Neutrophil (primary cell): Measurements from ENCODE around the gene WNT2B.

ENCODE experiments used
- H3K27ac ChIP-seq: fragments of 200-600 bp; sonication (generic); 2 replicates; pipeline ENCODE4 v1.5.1; 2016; ENCODE audit warnings: mild to moderate bottlenecking, moderate library complexity
- H3K27me3 ChIP-seq: fragments of 200-600 bp; sonication (generic); 2 replicates; pipeline ENCODE4 v1.6.0; 2016; ENCODE audit warnings: mild to moderate bottlenecking
- H3K36me3 ChIP-seq: fragments of 200-600 bp; sonication (generic); 2 replicates; pipeline ENCODE4 v1.5.1; 2017
- H3K4me1 ChIP-seq, 2 experiments: fragments of 200-600 bp in 1 of 2; sonication (generic) in 1 of 2; 1 replicate in 1 of 2; 2 replicates in 1 of 2; pipeline versions ENCODE4 v1.5.1 to v1.6.1; 2013 to 2016; ENCODE audit warnings: low read depth in 1 of 2, low read length in 1 of 2, mild to moderate bottlenecking in 1 of 2, moderate library complexity in 1 of 2; ENCODE audit not compliant: control insufficient read depth in 1 of 2, insufficient read depth in 1 of 2
- H3K4me3 ChIP-seq, 2 experiments: fragments of 200-600 bp in 1 of 2; sonication (generic) in 1 of 2; 1 replicate in 1 of 2; 2 replicates in 1 of 2; pipeline ENCODE4 v1.5.1; 2013 to 2016; ENCODE audit warnings: low read depth in 1 of 2, low read length in 1 of 2, mild to moderate bottlenecking in 1 of 2, moderate library complexity in 1 of 2
- H3K9me3 ChIP-seq: fragments of 200-600 bp; sonication (generic); 2 replicates; pipeline ENCODE4 v1.5.1; 2016
- TF ChIP-seq, protein P1 (sequence below): fragments of 200-600 bp; sonication (generic); IDR thresholded peaks from 2 replicates; pipeline ENCODE4 v1.5.1; 2016; ENCODE audit warnings: antibody characterized with exemption

WNT2B gene

DNA sequence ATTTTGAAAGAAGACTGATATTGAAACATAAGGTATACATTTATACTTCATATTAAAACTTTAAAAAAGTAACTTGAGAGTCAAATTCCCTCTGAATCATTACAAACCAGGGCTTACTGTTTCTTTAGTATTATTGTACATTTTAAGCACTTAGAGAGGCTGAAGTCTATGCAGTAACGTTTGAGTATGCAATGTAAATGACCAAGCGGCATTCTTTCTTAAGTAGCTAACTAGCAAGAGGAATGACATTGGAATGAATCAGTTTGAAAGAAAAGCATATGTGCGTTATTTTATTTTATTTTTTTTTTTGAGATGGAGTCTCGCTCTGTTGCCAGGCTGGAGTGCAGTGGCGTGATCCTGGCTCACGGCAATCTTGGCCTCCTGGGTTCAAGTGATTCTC lies 24.3 kb downstream of the WNT2B start:
- no peaks in the 10 kb centered on the region for H3K4me1 ChIP-seq

GRCh38 chr1:112536561-112536960 lies 27.8 kb downstream of the WNT2B start:
- Histone ChIP-seq H3K4me3 (no peak overlapping the region), H3K27ac (no peak overlapping the region), H3K36me3 (peaks cover 3% of the 10 kb centered on the region), H3K9me3 (no peaks in the 10 kb centered on the region), H3K27me3 (no peaks in the 10 kb centered on the region), H3K4me1 (no peaks in the 10 kb centered on the region)
- TF ChIP-seq, protein P1, sequence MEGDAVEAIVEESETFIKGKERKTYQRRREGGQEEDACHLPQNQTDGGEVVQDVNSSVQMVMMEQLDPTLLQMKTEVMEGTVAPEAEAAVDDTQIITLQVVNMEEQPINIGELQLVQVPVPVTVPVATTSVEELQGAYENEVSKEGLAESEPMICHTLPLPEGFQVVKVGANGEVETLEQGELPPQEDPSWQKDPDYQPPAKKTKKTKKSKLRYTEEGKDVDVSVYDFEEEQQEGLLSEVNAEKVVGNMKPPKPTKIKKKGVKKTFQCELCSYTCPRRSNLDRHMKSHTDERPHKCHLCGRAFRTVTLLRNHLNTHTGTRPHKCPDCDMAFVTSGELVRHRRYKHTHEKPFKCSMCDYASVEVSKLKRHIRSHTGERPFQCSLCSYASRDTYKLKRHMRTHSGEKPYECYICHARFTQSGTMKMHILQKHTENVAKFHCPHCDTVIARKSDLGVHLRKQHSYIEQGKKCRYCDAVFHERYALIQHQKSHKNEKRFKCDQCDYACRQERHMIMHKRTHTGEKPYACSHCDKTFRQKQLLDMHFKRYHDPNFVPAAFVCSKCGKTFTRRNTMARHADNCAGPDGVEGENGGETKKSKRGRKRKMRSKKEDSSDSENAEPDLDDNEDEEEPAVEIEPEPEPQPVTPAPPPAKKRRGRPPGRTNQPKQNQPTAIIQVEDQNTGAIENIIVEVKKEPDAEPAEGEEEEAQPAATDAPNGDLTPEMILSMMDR, result no peak

More for the DNA sequence above, 24.3 kb downstream of the WNT2B start:
- Histone ChIP-seq H3K27ac (no peak overlapping the region), H3K36me3 (no peaks in the 10 kb centered on the region), H3K9me3 (no peaks in the 10 kb centered on the region), H3K4me3 (no peak overlapping the region), H3K27me3 (no peaks in the 10 kb centered on the region)
- TF ChIP-seq, protein P1, result no peak

- no peak overlapping the region for H3K27ac ChIP-seq
Observed at GRCh38 chr1:112537456-112537855, 28.7 kb downstream of the WNT2B start.

GRCh38 chr1:112538883-112539282 lies 30.1 kb downstream of the WNT2B start:
- Histone ChIP-seq H3K27ac (no peak overlapping the region), H3K9me3 (no peaks in the 10 kb centered on the region), H3K4me3 (no peak overlapping the region), H3K36me3 (peaks cover 3% of the 10 kb centered on the region), H3K27me3 (no peaks in the 10 kb centered on the region), H3K4me1 (no peaks in the 10 kb centered on the region)
- TF ChIP-seq, protein P1, result no peak

More at GRCh38 chr1:112537456-112537855, 28.7 kb downstream of the WNT2B start:
- peaks cover 3% of the 10 kb centered on the region for H3K36me3 ChIP-seq
- TF ChIP-seq, protein P1, result no peak
- no peaks in the 10 kb centered on the region for H3K4me1 ChIP-seq
- no peaks in the 10 kb centered on the region for H3K27me3 ChIP-seq
- H3K4me3 ChIP-seq, result no peak overlapping the region
- no peaks in the 10 kb centered on the region for H3K9me3 ChIP-seq

DNA sequence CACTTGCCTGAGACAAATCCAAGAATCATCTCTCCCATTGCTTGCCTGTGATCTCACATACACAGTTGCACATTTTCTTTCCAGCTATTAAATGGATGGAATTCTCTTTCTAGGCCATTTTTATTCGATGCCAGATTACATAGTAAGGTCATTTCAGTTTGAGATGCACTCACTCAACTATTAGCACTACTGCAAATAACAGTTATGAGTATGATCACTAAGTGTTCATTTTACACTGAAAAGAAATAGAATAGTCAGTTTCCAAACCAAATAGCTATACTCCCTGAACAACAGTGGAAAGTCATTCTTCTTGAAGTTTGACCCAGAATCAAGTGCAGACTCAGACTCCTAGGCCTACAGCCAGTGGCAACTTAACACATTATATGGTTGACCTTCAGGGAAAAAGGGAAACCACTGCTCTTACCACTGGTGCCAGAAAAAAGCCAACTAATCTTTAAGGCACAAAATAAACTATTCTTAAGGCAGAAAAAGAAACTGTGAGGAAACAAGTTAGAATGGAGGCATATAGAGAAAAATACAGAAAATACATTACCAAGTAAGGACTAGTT lies 31.5 kb downstream of the WNT2B start:
- no peaks in the 10 kb centered on the region for H3K9me3 ChIP-seq
- H3K36me3 ChIP-seq, result peaks cover 3% of the 10 kb centered on the region
- no peak overlapping the region for H3K27ac ChIP-seq
- no peaks in the 10 kb centered on the region for H3K4me1 ChIP-seq
- H3K27me3 ChIP-seq, result no peaks in the 10 kb centered on the region
- TF ChIP-seq, protein P1, result no peak
- H3K4me3 ChIP-seq, result no peak overlapping the region
